Limb (tissue), 2 donors: ENCODE measurements around the gene COQ3.

Source experiments
- DNase-seq, 2 donors: peaks; one replicate each; pipeline ENCODE4 v3.0.0-alpha.2; 2016; ENCODE audit errors: extremely low spot score in 2 of 2

The COQ3 gene, protein sequence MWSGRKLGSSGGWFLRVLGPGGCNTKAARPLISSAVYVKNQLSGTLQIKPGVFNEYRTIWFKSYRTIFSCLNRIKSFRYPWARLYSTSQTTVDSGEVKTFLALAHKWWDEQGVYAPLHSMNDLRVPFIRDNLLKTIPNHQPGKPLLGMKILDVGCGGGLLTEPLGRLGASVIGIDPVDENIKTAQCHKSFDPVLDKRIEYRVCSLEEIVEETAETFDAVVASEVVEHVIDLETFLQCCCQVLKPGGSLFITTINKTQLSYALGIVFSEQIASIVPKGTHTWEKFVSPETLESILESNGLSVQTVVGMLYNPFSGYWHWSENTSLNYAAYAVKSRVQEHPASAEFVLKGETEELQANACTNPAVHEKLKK

DNA sequence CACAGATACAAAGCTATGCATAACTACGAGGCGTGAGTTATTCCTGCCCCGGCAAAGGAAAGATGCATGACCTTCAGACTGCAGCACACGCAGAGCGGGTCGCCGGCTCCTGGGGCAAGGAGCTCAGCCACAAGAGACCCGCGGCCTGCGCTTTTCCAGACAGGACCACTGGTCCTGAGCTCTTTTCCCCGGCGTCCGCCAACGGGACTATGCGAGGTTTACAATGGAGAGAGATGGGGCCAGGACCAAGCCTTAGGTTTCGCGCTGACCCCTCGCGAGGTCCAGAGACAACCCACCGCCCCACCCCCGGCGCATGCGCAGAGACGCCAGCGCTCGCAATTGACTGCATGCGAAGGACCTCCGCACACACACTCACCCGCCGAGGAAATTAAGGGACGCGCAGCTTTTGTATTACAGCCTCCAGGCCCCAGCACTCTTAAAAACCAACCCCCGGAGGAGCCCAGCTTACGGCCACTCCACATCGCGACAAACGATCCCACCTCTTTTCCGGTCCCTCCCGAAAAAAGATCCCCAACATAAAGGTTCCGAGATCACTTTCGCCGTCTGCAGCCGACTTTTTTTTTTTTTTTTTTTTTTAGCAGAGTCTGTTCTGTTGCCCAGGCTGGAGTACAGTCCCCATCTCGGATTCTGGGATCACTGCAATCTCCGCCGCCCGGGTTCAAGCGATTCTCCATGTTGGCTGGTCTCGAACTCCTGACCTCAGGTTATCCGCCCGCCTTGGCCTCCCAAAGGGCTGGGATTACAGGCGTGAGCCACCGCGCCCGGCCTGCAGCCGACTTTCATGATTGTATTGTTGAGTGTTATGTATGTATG lies at the start of gene COQ3:
TSS of gene COQ3 (minus strand) at position 498 of the 834 bp plus-strand sequence. CDS start at position 482, 16 bp downstream.
- DNase-seq: peak; percentile 64 to 91

DNA sequence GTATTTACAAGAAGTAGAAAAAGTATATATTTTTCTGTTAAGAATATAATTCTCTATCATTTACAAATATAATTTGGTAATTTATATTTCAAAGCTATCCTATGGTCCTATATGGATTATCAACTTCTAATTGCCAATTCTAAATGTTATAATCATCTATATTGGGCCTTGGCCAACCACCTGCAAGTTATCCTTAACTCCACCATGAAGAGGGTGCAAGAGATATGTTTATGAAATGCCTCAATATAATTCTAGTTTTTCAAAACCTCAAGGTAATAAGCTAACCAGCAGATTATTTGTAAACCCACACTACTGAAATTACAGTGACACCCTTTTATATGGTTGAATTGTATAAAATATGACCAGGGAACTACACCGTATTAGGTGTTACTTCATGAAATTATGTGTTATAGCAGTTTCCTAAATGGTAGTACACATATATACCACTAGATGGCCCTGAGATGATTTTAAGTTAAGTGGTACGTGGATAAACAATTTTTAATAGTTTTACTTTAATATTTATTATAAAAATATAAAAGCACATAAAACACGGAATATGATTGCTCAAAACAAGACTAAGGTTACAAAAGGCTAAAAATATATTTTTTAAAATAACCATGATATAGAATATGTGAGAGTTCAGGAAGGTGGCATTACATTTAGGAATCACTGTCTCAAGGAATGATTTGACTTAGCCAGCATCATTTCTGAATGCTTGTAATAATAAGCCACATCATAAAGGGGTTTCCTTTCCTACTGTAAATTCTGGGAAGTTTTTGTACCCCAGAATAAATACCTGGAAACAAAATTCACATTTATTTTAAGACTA lies 40.9 kb upstream of the COQ3 start:
- DNase-seq: peak in 1 of 2 donors; percentile 42

DNA sequence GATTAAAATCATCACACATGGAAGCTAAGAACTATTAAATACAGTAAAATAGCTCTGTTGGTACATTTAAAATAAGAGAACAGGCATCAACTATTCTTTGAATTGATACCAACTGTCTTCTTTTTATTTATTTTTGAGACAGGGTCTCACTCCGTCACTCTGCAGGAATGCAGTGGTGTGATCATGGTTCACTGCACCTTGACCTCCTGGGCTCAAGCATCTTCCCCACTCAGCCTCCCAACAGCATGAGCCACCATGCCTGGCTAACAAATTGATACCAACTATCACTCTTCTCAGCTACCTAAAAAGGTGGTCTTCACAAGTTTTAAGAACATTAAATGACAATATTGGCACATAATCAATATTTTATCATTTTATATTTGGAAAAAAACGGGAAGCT lies 38.9 kb upstream of the COQ3 start:
- DNase-seq: no peak

DNA sequence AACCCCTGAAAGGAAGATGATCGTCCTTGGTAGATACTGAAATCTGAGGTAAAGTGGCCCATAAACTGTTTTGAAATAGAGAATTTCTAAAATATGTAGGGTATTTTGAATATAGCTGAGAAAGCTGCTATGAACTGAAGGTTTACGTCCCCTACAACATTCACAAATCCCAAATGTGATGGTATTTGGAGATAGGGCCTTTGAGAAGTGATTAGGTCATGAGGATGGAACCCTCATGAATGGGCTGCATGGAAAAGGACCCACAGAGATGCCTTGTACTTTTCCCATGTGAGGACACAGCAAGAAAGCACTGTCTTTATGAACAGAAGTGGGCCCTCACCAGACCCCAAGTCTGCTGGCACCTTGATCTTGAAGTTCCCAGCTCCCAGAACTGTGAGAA lies 37.9 kb upstream of the COQ3 start:
- no peak for DNase-seq

DNA sequence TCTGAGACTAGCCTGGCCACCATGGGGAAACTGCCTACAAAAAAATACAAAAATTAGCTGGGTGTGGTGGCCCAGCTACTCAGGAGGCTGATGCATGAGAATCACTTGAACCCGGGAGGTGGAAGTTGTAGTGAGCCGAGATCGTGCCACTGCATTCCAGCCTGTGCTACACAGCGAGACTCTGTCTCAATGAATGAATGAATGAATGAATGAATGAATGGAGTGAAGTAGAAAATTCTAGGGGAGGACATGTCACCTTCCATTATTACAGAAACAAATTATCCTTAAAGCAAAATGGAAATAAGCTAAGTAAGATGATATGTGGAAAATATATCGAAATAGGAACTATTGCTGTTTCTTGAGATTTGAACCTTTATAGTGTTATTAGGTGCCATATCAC lies 34.0 kb upstream of the COQ3 start:
- DNase-seq: no peak

DNA sequence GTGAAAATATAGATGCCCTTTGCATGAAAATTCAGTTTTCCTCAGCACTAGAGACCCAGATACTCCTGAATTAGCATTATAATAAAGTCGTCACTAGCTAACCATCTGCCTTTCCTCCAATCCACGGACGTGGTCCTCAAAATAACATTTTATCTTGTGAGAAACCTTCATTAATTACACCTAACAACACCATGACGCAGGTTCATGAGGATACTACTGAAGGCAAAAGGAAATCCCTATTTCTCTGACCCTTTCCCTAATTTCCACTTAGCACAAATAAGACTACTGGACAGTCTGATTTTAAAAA lies 32.4 kb upstream of the COQ3 start:
- DNase-seq: no peak

DNA sequence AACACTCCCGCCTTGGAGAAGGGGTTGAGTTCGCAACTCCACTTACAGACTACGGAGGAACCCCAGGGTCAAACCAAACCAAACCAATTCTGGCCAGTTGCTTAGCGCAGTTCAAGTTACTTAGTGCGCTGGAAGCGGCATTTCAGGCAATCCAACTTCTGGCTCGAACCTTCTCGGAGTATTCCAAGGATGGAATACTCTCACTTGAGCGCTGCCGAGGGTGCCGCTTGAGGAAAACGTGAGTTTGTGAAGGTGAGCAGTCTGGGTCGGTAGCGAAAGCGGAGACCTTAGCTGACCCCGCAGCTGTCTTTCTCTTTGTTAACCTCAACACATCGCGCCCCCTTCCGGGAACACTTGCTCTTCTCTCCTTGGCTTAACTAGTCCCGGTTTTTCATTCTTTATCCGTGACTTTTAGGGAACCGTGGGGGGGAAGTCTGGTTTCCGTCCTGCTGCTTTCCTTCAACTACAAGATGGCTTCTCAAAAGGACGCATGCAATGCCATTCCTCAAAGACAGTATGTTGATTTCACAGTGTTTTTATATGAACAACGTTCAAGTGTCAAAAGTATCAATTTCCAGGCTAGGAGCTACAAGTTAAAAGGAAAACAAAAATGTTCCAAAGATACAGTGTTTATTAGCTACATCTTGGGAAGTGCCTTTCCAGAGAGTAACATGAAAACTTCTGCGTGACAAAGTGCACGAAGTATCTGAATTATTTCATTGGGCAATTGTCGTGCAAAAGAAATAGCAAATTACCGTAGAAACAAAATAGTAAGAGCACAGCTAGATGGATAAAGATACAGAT lies 31.9 kb upstream of the COQ3 start:
- DNase-seq: peak; percentile 86 to 90

DNA sequence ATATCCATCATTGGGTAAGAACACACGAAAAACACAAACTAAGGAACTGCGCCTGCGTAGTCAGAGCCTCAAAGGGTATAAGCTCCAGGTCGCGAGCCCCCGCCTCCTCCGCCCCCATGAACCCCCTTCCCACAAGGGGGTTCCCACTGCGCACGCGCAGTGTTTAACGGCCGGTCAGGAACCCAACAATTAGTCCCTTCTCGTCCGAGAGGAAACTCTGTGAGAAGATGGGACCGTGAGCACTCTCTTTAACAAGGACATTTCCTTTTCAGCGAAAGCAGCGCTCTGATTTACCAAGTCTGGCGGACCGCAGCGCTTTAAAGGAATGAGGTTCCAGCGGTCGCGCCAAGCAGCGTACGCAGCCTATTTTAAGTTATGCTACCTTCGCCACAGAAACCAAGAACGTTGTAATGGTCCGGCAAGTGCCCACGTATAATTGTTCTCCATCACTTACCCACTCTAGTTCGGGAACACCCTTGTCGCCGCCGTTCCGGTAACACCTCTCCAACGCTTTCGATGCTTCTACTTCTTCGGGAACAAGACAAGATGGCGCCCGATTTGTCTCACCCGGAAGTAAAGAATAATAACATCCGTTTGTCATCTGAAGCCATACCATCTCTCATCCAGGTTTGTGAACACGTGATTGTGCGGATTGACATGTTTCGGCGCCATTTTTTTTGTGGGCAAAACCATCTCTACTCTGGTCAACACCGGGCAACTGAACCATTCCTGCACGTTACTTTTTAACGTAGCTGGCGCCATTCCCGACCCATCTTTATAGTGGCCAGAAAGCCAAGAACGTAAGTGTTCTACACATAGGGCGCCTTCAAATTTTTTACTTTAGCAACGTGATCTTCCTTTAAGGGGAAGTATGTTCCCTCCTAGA lies 31.0 kb upstream of the COQ3 start, which contains the start of gene PNISR:
TSS of gene PNISR (minus strand) at position 548 of the 886 bp plus-strand sequence. CDS start 10,649 bp downstream, outside the sequence.
- peak; percentile 91 to 98 for DNase-seq

DNA sequence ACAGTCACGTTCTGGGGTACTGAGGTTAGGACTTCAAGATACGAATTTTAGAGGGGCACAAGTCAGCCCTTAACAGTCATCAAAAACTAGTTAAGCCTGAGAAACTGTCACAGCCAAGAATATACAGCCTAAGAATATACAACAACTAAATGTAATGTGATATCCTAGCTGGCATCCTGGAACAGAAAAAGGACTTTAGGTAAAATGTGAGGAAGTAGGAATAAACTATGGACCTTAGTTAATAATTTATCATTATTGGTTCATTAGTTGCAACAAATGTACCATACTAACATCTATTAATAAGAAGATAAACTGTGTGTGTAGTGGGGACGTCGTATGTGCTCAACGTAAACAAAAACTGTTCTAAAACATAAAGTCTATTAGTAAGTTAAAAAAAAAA lies 30.0 kb upstream of the COQ3 start:
- no peak for DNase-seq

DNA sequence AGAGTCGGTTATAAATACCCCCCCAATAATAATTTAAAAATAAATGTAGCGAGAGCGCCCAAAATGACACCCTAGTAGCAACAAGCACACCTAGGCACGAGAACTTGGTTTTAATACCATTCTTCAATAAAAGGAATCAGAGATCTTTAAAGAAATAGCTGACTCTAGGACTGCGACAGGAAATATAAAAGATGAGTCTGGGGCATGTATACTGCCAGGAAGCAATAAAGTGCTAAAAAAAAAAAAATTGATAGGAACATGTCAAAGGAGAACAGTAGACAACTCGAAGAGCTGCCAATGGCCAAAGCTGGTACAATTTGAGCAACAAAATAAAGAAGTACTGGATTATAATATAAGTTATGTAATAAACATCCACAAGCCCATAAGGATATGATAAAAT lies 28.9 kb upstream of the COQ3 start:
- no peak for DNase-seq

DNA sequence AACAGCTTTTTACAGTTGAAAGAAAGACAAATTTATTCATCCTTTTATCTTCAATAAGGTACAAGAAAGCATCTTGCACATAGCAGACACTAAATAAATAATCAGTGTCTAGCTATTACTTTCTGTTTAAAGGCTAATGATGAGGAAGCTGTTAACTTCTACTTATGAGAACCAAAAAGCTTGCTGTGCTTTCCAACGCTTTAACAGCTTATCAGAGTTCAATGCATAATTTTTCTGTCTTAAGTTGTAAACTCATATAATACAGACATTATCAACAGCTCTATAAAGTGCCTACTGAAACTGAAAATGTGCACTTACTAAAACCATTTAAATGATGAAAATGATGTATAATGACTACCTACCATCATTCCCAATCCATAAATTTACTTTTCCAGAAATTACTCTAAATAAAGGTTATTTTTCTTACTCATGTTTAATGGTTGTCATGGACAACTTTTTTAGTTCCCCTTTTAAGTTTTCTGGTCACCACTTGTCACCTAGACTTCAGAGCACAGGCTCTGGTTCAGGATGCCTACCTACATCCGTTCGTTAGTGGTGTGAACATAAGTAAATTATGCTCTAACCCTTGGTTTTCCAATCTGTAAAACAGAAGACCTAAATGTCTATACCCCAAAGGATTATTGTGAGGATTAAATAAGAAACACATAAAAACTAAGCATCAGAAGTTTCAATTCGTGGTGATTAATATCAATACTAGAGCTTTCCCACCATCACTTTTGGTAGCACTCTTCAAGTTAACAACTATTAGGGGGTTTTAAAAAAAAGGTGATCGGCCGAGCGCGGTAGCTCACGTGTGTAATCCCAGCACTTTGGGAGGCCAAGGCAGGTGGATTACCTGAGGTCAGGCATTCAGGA lies 23.1 kb upstream of the COQ3 start:
- no peak for DNase-seq

DNA sequence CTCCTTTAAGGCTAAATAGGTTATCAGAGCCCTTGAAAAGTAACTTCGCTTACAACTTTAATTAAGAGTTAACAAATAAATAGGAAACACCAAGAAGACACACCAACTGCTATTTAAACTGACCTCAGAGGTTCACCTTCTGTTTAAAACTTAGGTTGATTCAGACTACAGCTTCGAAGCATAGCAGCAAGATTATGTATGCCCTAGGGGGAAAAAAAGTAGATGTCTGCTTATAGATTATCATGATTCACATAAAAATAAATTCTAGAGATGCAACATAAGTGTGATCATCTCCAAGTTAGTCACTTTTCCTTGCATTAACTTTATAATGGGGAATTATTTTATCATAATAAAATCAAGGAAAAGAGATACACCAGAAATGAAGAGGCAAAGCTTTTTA lies 22.2 kb upstream of the COQ3 start:
- no peak for DNase-seq

DNA sequence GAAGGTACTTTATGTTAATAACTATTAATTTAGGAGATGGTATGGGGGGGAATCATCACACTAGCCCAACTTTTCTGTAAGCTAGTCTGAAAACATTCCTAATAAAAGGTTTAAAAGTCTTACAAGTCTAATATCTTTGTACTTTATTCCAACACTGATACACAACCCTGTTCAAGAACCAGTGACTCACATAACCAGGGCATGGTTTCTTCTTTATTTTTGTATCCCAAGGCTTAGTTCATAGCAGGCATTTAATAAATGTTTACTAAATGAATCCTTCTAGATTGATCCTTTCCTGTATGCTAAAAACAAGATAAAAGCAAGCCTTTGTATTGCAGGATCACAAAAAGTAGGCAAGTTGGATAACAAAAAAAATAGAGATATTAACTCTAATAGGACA lies 21.5 kb upstream of the COQ3 start:
- DNase-seq: no peak

DNA sequence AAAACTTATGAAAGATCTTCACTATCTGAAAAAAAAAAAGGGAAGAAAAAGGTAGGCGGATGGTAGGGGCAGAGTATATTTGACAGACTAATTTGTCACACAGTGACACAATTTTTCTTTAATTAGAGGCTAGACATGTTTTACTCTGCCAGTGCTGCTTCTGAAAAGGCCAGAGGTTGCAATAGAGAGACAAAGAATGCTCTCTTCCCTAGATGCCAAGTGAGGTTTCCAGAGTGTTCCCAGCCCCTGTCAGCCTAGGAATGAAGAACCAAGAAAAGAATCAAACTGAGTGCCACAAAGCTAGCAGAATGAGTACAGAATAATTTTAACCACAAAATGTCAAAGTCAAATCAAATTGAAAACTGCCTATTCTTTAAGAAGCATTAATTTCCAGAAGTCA lies 18.1 kb upstream of the COQ3 start:
- DNase-seq: no peak

DNA sequence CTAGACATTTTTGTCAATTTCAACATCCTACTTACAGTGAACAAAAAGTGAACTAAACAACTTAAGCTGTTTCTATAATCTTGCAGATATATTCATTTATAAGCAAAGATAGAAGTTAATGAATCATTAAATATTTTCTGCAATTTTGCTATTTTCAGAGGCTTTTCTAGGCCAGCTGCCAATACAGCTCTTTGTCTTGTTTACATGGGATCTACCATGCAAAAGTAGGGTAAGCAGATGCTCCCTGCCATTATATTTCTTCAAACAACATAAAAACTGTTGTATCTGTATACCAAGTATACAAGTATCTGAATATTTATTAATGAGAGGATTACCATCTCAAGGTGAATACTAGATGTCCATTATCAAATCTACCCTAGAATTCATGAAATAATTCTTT lies 15.7 kb upstream of the COQ3 start:
- DNase-seq: no peak

DNA sequence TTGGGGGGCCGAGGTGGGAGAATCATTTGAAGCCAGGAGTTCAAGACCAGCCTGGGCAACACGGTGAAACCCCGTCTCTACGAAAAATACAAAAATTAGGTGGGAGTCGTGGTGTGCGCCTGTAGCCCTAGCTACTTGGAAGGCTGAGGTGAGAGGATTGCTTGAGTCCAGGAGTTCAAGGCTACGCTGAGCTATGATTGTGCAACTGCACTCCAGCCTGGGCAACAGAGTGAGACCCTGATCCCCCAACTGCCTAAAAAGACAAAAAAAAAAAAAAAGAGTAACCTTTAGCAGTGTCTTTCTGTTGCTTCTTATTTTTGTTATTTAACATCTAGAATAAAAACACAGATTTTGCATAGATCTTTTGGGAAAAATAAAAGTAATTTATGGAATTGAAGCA lies 13.1 kb upstream of the COQ3 start:
- DNase-seq: no peak

DNA sequence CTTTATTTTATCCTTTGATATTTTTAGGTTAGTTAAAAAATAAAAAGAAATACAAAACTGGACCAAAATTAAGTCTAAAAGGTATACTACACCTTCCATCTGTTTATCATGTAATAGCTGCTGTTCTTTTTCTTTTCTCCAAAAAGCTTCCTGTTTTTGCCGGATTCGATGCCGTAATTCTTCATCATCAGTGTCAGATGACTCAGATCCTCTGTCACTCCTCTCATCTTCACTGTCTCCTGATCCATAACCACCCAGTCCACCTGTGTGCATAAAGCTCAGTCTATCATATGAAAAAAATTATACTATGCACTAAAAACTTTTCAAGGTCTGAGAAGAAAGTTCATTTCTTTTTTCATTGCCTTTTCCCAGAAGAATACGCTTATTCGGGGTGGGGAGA lies 8.5 kb upstream of the COQ3 start:
- DNase-seq: no peak

DNA sequence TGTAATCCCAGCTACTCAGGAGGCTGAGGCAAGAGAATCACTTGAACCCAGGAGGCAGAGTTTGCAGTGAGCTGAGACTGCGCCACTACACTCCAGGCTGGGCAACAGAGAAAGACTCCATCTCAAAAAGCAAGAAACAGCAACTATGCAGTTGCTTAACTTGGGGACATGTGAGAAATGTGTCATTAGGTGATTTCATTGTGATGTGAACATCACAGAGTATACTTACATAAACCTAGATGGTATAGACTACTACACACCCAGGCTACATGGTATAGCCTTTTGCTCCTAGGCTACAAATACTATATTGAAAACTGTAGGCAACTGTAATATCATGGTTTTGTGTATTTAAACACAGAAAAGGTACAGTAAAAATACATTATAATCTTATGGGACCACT lies 3.3 kb upstream of the COQ3 start:
- DNase-seq: no peak

DNA sequence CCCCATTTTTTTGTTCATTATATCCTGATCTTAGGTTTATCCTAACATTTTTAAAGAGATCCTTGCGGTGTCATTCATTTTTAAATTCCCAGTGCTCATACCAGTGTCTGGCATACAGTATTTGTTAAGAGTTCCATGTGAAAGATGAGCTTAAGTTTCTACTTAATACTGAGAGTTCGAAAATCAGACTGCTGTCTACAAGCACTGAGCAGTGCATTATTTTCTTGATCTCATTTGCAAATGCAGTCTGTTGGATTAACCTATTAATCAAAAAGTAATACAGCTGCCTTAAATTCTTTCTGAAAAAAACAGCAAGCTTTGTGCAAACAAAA lies 663 bp downstream of the COQ3 start:
- peak in 1 of 2 donors; percentile 7 for DNase-seq
